AG08396 (cell line): ENCODE data around the gene PPIL1.
"Not testable (repeated sequence)": the region's sequence is repeated elsewhere in the genome, so short reads cannot be mapped to it uniquely, and the experiment has no call there.

Experiments used
- DNase-seq: peaks from one replicate; pipeline ENCODE4 v3.0.0; 2012; ENCODE audit warnings: low spot score, mixed read lengths

PPIL1 gene

GRCh38 chr6:36874443-36875249, at the start of gene PPIL1:
TSS of gene PPIL1 (minus strand) at chr6:36874803. CDS start at chr6:36874772, 31 bp downstream.
- peak; percentile 94 for DNase-seq

- no peak for DNase-seq
Measured at GRCh38 chr6:36924131-36924530, 49.5 kb upstream of the PPIL1 start.

- DNase-seq, result no peak
Measured at GRCh38 chr6:36920546-36920945, 45.9 kb upstream of the PPIL1 start.

- DNase-seq, result no peak
Measured at GRCh38 chr6:36920049-36920448, 45.4 kb upstream of the PPIL1 start.

GRCh38 chr6:36917541-36918193, 43.1 kb upstream of the PPIL1 start:
- peak; percentile 52 for DNase-seq

GRCh38 chr6:36916126-36916525, 41.5 kb upstream of the PPIL1 start:
- DNase-seq, result no peak

- DNase-seq, result no peak
Measured at GRCh38 chr6:36915599-36915998, 41.0 kb upstream of the PPIL1 start.

GRCh38 chr6:36914227-36914794, 39.7 kb upstream of the PPIL1 start:
- DNase-seq, result no peak

- no peak for DNase-seq
Measured at GRCh38 chr6:36913082-36913481, 38.5 kb upstream of the PPIL1 start.

GRCh38 chr6:36912586-36912985, 38.0 kb upstream of the PPIL1 start:
- peak; percentile 71 for DNase-seq

- DNase-seq, result no peak
Measured at GRCh38 chr6:36912030-36912454, 37.4 kb upstream of the PPIL1 start.

- DNase-seq, result no peak
Measured at GRCh38 chr6:36908747-36909146, 34.1 kb upstream of the PPIL1 start.

- peak; percentile 40 for DNase-seq
Measured at GRCh38 chr6:36907781-36908180, 33.2 kb upstream of the PPIL1 start.

GRCh38 chr6:36906539-36907325, 32.1 kb upstream of the PPIL1 start:
- DNase-seq, result no peak

- DNase-seq, result no peak
Measured at GRCh38 chr6:36904851-36905393, 30.3 kb upstream of the PPIL1 start.

GRCh38 chr6:36904114-36904513, 29.5 kb upstream of the PPIL1 start:
- peak; percentile 32 for DNase-seq

- no peak for DNase-seq
Measured at GRCh38 chr6:36897609-36898008, 23.0 kb upstream of the PPIL1 start.

GRCh38 chr6:36893976-36894932, 19.7 kb upstream of the PPIL1 start:
- no peak for DNase-seq

- DNase-seq, result not testable (repeated sequence)
Measured at GRCh38 chr6:36891153-36891552, 16.6 kb upstream of the PPIL1 start.

- DNase-seq, result no peak
Measured at GRCh38 chr6:36890112-36890663, 15.6 kb upstream of the PPIL1 start.
